Activated CD8-positive, alpha-beta memory T cell treated with anti-CD3 and anti-CD28 coated beads, Interleukin-2, amount 50 U/mL, for 4 hours (primary cell): Measurements from ENCODE around the gene BRD7.

ENCODE experiments used
- DNase-seq: peaks from one replicate; pipeline ENCODE4 v3.0.0-alpha.2; 2020

Gene BRD7

DNA sequence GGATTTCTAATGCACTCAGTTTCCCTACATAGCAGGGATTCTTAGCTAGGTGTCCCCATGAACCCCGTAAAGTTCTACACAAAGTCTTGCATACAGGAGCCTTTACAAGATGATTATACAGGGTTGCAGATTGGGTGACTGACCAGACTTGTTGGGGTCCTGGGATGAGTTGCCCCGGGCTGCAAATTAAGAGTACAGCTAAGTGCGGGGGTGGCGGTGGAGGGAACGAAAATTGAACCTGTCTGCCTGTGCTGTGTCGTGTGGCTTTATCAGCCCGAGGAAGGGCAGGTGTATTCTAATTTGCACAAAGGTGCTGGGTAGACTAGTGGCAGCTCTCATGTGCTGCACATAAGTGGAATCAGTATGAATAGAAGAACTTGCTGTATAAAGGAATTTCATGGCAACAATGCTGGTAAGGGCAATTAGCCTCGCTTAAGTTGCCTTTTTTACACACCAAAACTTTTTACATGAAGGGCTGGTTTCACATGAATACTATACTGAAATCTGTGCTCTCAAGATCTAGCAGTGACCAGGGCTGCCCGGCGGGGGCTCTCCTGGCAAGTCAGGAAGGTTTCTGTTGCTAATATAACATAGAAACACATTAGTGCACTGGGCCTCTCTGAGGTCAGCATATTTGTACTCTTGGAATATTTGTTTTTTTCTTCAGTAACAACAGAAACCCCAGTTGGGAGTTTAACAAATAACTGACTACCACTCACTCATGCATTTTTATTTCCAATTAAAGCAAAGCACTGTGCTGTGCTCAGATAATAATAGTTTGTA, 51.7 kb downstream of the BRD7 start:
- no peak for DNase-seq

GRCh38 chr16:50316102-50316847, 52.5 kb downstream of the BRD7 start:
- no peak for DNase-seq

- DNase-seq: no peak
Observed at GRCh38 chr16:50315346-50315997, 53.3 kb downstream of the BRD7 start.

GRCh38 chr16:50314665-50315064, 54.1 kb downstream of the BRD7 start:
- no peak for DNase-seq

- peak; percentile 52 for DNase-seq
Observed at GRCh38 chr16:50313596-50314478, 55.0 kb downstream of the BRD7 start.

DNA sequence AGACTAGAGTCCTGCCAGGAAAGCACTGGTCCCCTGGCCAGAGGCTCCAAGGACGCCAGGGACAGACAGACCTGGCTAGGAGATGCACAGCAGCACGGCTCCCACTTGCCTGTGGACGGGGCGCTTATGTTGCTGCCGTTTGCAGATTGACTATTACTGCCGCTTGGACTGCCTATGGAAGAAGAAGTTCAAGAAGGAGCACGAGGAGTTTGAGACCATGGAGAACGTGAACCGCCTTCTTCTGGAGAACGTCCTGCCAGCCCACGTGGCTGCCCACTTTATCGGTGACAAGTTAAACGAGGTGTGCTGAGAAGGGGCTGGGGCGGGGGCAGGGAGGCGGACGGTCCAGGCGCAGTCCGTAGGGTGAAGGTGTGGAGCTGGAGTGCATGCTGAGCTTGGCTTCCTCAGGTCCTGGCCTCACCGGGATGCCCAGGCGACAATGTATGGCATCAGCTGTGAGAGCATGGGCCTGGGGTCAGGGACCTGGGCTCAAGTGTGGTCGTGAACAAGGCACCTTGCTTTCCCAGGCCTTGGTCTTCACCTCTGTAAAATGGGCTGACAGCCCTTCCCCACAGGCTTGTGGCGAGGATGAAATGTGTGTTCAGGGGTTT, 56.8 kb downstream of the BRD7 start:
- DNase-seq: no peak

DNA sequence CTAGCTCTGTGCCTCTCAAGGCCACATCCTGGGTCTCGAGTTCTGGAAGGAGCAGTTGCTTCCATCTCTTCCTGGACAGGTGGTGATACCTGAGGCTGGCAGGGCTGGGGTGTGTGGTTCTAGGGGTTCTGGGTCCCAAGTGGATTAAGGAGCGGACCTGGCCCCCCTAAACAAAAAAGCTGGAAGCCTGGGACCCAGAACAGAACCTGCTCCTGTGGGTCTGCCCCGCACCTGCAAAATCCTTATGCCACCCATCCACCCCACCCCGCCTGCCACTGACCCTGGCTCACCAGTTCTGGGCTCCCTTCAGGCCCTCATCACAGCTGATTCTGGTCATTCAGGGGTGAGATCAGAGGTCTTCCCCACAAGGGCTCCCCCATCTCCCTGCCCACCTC, 57.7 kb downstream of the BRD7 start:
- DNase-seq: no peak

DNA sequence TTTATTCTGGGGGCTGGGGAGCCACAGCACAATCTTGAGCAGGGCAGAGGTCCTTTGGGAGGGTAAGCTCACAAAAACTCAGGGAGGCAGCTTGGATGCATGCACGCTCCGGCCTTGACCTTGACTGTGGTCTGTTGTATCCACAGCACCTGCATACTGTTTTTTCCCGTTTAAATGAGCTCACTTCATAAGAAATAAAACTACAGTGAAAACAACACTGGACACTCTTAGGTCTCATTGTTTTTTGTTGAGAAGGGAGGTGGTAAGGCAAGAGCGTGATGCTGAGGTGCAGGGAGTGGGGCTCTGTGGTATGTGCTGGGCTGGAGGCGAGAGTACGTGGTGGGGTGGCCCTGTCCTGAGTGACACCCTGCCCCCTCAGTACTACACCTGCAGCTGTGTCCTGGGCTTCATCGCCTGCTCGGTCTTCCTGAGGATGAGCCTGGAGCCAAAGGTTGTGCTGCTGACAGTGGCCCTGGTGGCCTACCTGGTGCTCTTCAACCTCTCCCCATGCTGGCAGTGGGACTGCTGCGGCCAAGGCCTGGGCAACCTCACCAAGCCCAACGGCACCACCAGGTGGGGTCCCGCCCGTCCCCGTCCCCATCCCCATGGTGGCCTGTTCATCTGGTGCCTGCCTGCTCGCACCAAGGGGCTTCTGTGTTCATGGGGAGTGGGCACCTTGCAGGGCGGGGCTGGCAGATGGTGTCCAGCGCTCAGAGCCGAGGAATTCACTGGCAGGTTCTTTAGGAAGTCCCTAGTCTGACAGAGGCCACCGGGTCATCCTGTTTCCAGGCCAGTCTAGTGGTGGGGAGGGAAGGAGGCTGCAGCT, 58.3 kb downstream of the BRD7 start:
- no peak for DNase-seq

DNA sequence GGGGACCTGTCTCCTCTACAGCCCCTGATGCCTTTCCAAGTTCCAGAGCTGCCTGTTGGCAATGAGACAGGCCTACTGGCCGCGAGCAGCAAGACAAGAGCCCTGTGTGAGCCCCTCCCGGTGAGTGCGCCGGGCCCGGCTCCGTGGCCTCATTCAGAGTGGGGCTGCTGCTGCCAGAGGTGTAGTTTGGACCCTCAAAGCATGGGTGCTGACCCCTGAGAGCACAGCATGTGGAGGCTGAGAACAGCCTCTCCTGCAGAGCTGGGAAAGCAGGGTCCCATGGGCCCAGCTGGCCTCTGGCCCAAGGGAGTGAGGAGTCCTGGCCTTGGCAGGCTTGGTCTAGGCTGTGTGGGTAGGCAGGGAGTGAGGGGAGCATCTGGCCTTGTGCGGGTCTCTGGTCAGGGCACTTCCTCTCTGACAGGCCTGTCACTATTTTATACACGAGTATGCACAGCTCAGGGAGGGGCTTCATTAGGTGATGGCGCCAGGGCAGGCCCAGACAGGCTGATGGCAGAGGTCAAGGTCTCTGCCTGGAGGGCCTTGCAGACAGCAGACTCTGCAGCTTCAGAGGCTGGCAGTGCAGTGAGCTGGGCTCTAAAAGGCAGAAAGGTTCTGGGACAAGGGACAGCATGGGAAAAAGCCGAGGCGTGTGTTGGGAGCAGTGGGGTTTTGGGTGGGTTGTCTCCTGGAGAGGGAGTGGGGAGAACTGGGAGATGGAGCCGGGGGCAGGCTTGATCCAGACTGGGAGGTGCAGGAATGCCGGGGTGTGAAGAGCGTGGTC, 59.1 kb downstream of the BRD7 start:
- no peak for DNase-seq

- DNase-seq: no peak
Observed at GRCh38 chr16:50309156-50309526, 59.6 kb downstream of the BRD7 start.

- no peak for DNase-seq
Observed at GRCh38 chr16:50308237-50308965, 60.4 kb downstream of the BRD7 start.

GRCh38 chr16:50306287-50306686, 62.5 kb downstream of the BRD7 start:
- no peak for DNase-seq

- peak; percentile 14 for DNase-seq
Observed at GRCh38 chr16:50305441-50306061, 63.2 kb downstream of the BRD7 start.

DNA sequence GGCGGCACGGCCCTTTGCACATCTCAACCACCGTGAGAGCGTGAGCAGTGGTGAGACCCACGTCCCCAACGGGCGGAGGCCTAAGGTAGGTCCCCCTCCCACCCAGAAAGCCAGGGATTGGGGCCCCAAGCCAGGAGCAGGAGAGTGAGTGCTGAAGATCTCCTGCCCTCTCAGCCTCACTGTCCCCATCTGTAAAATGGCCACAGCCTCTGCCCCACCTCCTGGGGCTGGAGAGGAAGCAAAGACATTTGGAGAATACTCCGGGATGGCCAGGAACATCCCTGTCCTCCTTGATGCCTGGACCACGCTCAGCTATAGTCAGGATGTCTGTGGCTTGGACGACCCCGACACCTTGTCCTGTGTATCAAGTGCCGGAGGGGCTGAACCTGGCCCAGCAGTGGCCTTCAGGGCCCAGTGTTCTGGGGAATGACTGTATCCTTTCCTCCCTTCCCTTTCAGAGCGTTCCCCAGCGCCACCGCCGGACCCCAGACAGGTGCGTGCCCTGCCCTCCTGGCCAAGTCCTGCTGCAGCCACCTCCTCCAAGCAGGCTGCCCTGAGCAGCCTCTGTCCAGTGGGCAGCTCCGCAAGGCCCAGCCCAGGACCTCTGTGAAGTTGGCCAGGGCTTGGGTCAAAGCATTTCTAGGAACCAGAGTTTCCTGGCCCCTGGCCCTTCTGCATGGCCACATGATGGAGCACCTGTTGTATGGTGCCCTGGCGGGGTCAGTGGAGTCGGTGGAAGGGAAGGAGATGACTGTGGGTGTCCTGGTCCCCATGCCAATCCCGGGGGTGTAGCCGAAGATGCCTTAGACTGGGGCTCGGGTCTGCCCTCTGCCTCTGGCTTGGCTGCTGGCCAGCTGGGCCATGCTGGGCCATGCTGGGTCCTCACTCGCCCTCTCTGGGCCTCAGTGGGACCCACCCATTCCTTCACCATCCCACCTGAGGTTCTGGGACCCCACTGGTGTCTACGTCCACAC, 64.0 kb downstream of the BRD7 start:
- no peak for DNase-seq

DNA sequence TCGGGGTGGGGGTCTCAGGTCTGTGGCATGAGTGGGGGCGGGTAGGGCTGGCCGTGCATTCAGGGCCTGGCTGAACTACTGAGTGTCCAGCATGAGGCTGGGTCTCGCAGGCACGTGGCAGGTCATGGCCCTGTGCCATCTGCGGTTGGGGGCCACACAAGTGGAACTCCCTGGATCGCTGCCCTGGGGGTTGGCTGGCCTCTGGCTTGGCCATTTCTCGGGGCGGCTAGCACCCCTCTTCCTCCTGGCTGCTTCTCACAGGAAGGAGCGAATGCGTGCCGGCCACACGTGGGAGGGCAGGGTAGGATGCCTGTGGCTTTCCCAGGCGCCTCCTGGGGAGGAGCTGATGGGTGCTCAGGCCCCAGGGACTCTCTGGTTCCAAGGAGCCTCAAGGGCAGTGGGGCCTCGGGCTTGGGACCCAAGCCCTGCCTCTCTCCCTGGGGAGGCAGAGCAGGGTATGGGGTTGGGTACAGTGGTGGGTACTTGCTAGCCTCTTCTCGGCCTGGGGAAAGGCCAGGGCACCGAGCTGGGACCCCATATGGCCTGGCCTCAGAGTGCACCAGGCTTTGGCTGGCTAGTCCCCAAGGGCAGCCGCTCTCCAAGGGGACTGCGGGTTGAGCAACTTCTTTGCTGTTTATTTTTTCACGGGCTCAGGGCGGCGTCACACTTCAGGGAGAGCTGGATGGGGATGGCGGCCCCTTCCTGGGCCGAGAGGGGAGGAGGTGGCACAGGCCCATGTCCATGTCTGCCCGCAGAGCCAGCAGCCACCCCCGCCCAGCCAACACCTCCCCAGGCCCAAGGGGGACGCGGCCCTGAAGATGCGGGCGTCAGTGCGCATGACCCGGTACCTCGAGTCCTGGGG, 65.0 kb downstream of the BRD7 start:
- DNase-seq: peak; percentile 10

- DNase-seq: no peak
Observed at GRCh38 chr16:50303041-50303604, 65.7 kb downstream of the BRD7 start.

GRCh38 chr16:50302472-50303005, 66.2 kb downstream of the BRD7 start:
- peak; percentile 6 for DNase-seq
